Measurements from ENCODE around the gene ARHGEF26.

GRCh38 chr3:154081305-154081704 lies 39.9 kb upstream of the ARHGEF26 start:
- TF ChIP-seq POLR2AphosphoS5 (IDR thresholded peaks at IDR 0.05) (no peak), CTCF (IDR thresholded peaks at IDR 0.05) (no peak), EP300 (IDR thresholded peaks at IDR 0.05) (no peak), POLR2A (IDR thresholded peaks at IDR 0.05; ENCODE audit: low read depth) (no peak)
